Measurements from ENCODE around the gene PRTG. TPM values are rescaled to one million over a fixed set of nuclear protein-coding genes. Genes with fewer than 3 reads are reported as not detected.

PRTG gene
- total RNA-seq, 1 experiment from 2014 or later = 3.6 TPM

- no peaks in the 10 kb centered on the region for H3K36me3 Mint-ChIP-seq
- no peak overlapping the region for H3K4me3 Mint-ChIP-seq
- DNase-seq (ENCODE audit: low spot score) (no peak), ATAC-seq (no peak)
- peaks cover 48% of the 10 kb centered on the region for H3K4me1 Mint-ChIP-seq
- ChIA-PET POLR2A (interaction anchor here (0.7 kb wide), 1 partner anchor 142 kb away, joined by 3 read pairs; no protein-coding TSS in a partner anchor), CTCF (interaction anchor here (0.5 to 1.4 kb wide), 8 partner anchors 9 to 238 kb away, joined by 3 to 9 read pairs (median 5); no protein-coding TSS in a partner anchor)
- H3K27me3 Mint-ChIP-seq (ENCODE audit: low read depth) = no peaks in the 10 kb centered on the region
- TF ChIP-seq GABPB1 (CRISPR knock-in tag; IDR thresholded peaks at IDR 0.05) = no peak
- no peak for TF ChIP-seq TEAD1 (CRISPR knock-in tag; IDR thresholded peaks at IDR 0.05)
- TF ChIP-seq FOXK1 (CRISPR knock-in tag; IDR thresholded peaks at IDR 0.05) = no peak
- H3K9me3 Mint-ChIP-seq = no peaks in the 10 kb centered on the region
- H3K27ac Mint-ChIP-seq = no peak overlapping the region
Observed at GRCh38 chr15:55659481-55659880, 83.5 kb downstream of the PRTG start.

GRCh38 chr15:55658886-55659285, 84.1 kb downstream of the PRTG start:
- no peaks in the 10 kb centered on the region for H3K36me3 Mint-ChIP-seq
- no peak for TF ChIP-seq CTCF (IDR thresholded peaks at IDR 0.05)
- TF ChIP-seq NR1H2 (CRISPR knock-in tag; IDR thresholded peaks at IDR 0.05) = no peak
- no peak for TF ChIP-seq SP1 (CRISPR knock-in tag; conservative IDR thresholded peaks at IDR 0.05)
- no peak for TF ChIP-seq CREM (CRISPR knock-in tag; IDR thresholded peaks at IDR 0.05)
- no peak for TF ChIP-seq PRRX2 (CRISPR knock-in tag; IDR thresholded peaks at IDR 0.05)
- ATAC-seq (no peak), DNase-seq (ENCODE audit: low spot score) (no peak)
- POLR2A ChIA-PET = no interaction called here
- H3K27ac Mint-ChIP-seq = no peak overlapping the region
- H3K4me1 Mint-ChIP-seq = peaks cover 48% of the 10 kb centered on the region
- no peak overlapping the region for H3K4me3 Mint-ChIP-seq
- H3K27me3 Mint-ChIP-seq (ENCODE audit: low read depth) = no peaks in the 10 kb centered on the region
- CTCF ChIA-PET = interaction anchor here (0.6 to 1.4 kb wide), 3 partner anchors 10 to 139 kb away, joined by 3 to 9 read pairs (median 5); no protein-coding TSS in a partner anchor
- no peaks in the 10 kb centered on the region for H3K9me3 Mint-ChIP-seq

- ChIA-PET CTCF (no interaction called here), POLR2A (no interaction called here)
- no peaks in the 10 kb centered on the region for H3K36me3 Mint-ChIP-seq
- H3K27ac Mint-ChIP-seq = no peak overlapping the region
- peaks cover 33% of the 10 kb centered on the region for H3K4me1 Mint-ChIP-seq
- TF ChIP-seq ZNF671 (CRISPR knock-in tag; IDR thresholded peaks at IDR 0.05) = no peak
- no peak for TF ChIP-seq MAX (CRISPR knock-in tag; IDR thresholded peaks at IDR 0.05)
- TF ChIP-seq ATF1 (CRISPR knock-in tag; IDR thresholded peaks at IDR 0.05) = no peak
- no peak for TF ChIP-seq TCF7 (CRISPR knock-in tag; IDR thresholded peaks at IDR 0.05; ENCODE audit: low read depth)
- TF ChIP-seq ZNF263 (CRISPR knock-in tag; IDR thresholded peaks at IDR 0.05; ENCODE audit: low read depth) = no peak
- no peak for TF ChIP-seq OVOL2 (CRISPR knock-in tag; IDR thresholded peaks at IDR 0.05; ENCODE audit: borderline replicate concordance)
- TF ChIP-seq ZNF281 (CRISPR knock-in tag; IDR thresholded peaks at IDR 0.05) = no peak
- no peak for TF ChIP-seq HMGA2 (CRISPR knock-in tag; IDR thresholded peaks at IDR 0.05)
- no peak for TF ChIP-seq TP53 (CRISPR knock-in tag; IDR thresholded peaks at IDR 0.05)
- TF ChIP-seq NFATC4 (CRISPR knock-in tag; IDR thresholded peaks at IDR 0.05) = no peak
- no peak for TF ChIP-seq NR3C1 (CRISPR knock-in tag; conservative IDR thresholded peaks at IDR 0.05; ENCODE audit: low read depth)
- H3K4me3 Mint-ChIP-seq = no peak overlapping the region
- no peak for DNase-seq (ENCODE audit: low spot score)
- ATAC-seq = no peak
- no peaks in the 10 kb centered on the region for H3K9me3 Mint-ChIP-seq
- peaks cover 6% of the 10 kb centered on the region for H3K27me3 Mint-ChIP-seq (ENCODE audit: low read depth)
Observed at GRCh38 chr15:55654561-55655031, 88.4 kb downstream of the PRTG start.

Measured in WTC11 (cell line).